ENCODE data around the gene YPEL2.

YPEL2 gene

GRCh38 chr17:59357219-59357697, 25.8 kb downstream of the YPEL2 start:
- no peak for DNase-seq (ENCODE audit: low read depth)

GRCh38 chr17:59357929-59358328, 26.5 kb downstream of the YPEL2 start:
- DNase-seq (ENCODE audit: low read depth): peak; percentile 79

GRCh38 chr17:59361386-59361785, 29.9 kb downstream of the YPEL2 start:
- peak; percentile 80 for DNase-seq (ENCODE audit: low read depth)

- DNase-seq (ENCODE audit: low read depth): peak; percentile 77
These were observed 30.7 kb downstream of the YPEL2 start for GRCh38 chr17:59361916-59362810.

GRCh38 chr17:59362811-59363205, 31.4 kb downstream of the YPEL2 start:
- no peak for DNase-seq (ENCODE audit: low read depth)

GRCh38 chr17:59365383-59365981, 34.0 kb downstream of the YPEL2 start:
- no peak for DNase-seq (ENCODE audit: low read depth)

- no peak for DNase-seq (ENCODE audit: low read depth)
These were observed 34.7 kb downstream of the YPEL2 start for GRCh38 chr17:59366040-59366757.

- no peak for DNase-seq (ENCODE audit: low read depth)
These were observed 35.6 kb downstream of the YPEL2 start for GRCh38 chr17:59366773-59367656.

- DNase-seq (ENCODE audit: low read depth): no peak
These were observed 36.2 kb downstream of the YPEL2 start for GRCh38 chr17:59367657-59368045.

- DNase-seq (ENCODE audit: low read depth): no peak
These were observed 36.9 kb downstream of the YPEL2 start for GRCh38 chr17:59368218-59368857.

- DNase-seq (ENCODE audit: low read depth): no peak
These were observed 37.8 kb downstream of the YPEL2 start for GRCh38 chr17:59369031-59369975.

- DNase-seq (ENCODE audit: low read depth): no peak
These were observed 39.3 kb downstream of the YPEL2 start for GRCh38 chr17:59370593-59371299.

- no peak for DNase-seq (ENCODE audit: low read depth)
These were observed 40.1 kb downstream of the YPEL2 start for GRCh38 chr17:59371416-59372100.

- no peak for DNase-seq (ENCODE audit: low read depth)
These were observed 40.8 kb downstream of the YPEL2 start for GRCh38 chr17:59372138-59372751.

GRCh38 chr17:59373882-59374495, 42.5 kb downstream of the YPEL2 start:
- no peak for DNase-seq (ENCODE audit: low read depth)

GRCh38 chr17:59374612-59375011, 43.2 kb downstream of the YPEL2 start:
- no peak for DNase-seq (ENCODE audit: low read depth)

GRCh38 chr17:59375857-59376256, 44.4 kb downstream of the YPEL2 start:
- no peak for DNase-seq (ENCODE audit: low read depth)

GRCh38 chr17:59376506-59376905, 45.1 kb downstream of the YPEL2 start:
- DNase-seq (ENCODE audit: low read depth): no peak
